ENCODE measurements around the gene LYPD8.
"Not testable (repeated sequence)": the region's sequence is repeated elsewhere in the genome, so short reads cannot be mapped to it uniquely, and the experiment has no call there.

LYPD8 gene

GRCh38 chr1:248793592-248793991 is 38.0 kb upstream of the LYPD8 start:
- no peak for TF ChIP-seq CTCF (IDR thresholded peaks at IDR 0.05)
- peaks cover 0 to 15% (median 10%) of the 10 kb centered on the region in 3 donors for H3K9me3 ChIP-seq
- H3K27ac ChIP-seq, result no peak overlapping the region
- intact Hi-C loops (cut with DNase I; ENCODE audit: low total_unique reads), result no loop called here
- DNase-seq, result no peak
- H3K4me1 ChIP-seq, result no peaks in the 10 kb centered on the region
- no peaks in the 10 kb centered on the region for H3K36me3 ChIP-seq
- H3K4me3 ChIP-seq, result no peak overlapping the region
- H3K27me3 ChIP-seq, result no peaks in the 10 kb centered on the region

GRCh38 chr1:248792342-248792741 is 36.8 kb upstream of the LYPD8 start:
- Histone ChIP-seq H3K36me3 (no peaks in the 10 kb centered on the region), H3K27me3 (no peaks in the 10 kb centered on the region), H3K4me3 (no peak overlapping the region), H3K4me1 (no peaks in the 10 kb centered on the region), H3K27ac (no peak overlapping the region), H3K9me3 (peaks cover 0 to 15% (median 10%) of the 10 kb centered on the region in 3 donors)
- intact Hi-C loops (cut with DNase I; ENCODE audit: low total_unique reads), result no loop called here
- TF ChIP-seq CTCF (IDR thresholded peaks at IDR 0.05), result no peak
- DNase-seq, result no peak

GRCh38 chr1:248791010-248791409 is 35.5 kb upstream of the LYPD8 start:
- Histone ChIP-seq H3K9me3 (peaks cover 0 to 15% (median 8%) of the 10 kb centered on the region in 3 donors), H3K27ac (no peak overlapping the region), H3K4me3 (no peak overlapping the region), H3K27me3 (no peaks in the 10 kb centered on the region), H3K36me3 (no peaks in the 10 kb centered on the region), H3K4me1 (no peaks in the 10 kb centered on the region)
- DNase-seq, result no peak
- intact Hi-C loops (cut with DNase I; ENCODE audit: low total_unique reads), result no loop called here
- TF ChIP-seq CTCF (IDR thresholded peaks at IDR 0.05), result no peak

- intact Hi-C loops (cut with DNase I; ENCODE audit: low total_unique reads), result no loop called here
These were observed 34.9 kb upstream of the LYPD8 start for GRCh38 chr1:248790456-248790855.

GRCh38 chr1:248789337-248789736 is 33.8 kb upstream of the LYPD8 start:
- H3K4me3 ChIP-seq; H3K27me3 ChIP-seq; H3K4me1 ChIP-seq; H3K36me3 ChIP-seq; DNase-seq; H3K27ac ChIP-seq; intact Hi-C loops (cut with DNase I; ENCODE audit: low total_unique reads); H3K9me3 ChIP-seq: not testable (repeated sequence)

More at GRCh38 chr1:248790456-248790855, 34.9 kb upstream of the LYPD8 start:
- Histone ChIP-seq H3K36me3 (no peaks in the 10 kb centered on the region), H3K4me3 (no peak overlapping the region), H3K9me3 (peaks cover 0 to 11% (median 3%) of the 10 kb centered on the region in 3 donors), H3K27me3 (no peaks in the 10 kb centered on the region), H3K27ac (no peak overlapping the region), H3K4me1 (no peaks in the 10 kb centered on the region)
- DNase-seq, result no peak
- TF ChIP-seq CTCF (IDR thresholded peaks at IDR 0.05), result no peak

GRCh38 chr1:248788327-248788726 is 32.8 kb upstream of the LYPD8 start:
- intact Hi-C loops (cut with DNase I; ENCODE audit: low total_unique reads), result no loop called here
- no peak overlapping the region for H3K4me3 ChIP-seq
- TF ChIP-seq CTCF (IDR thresholded peaks at IDR 0.05), result no peak
- no peaks in the 10 kb centered on the region for H3K36me3 ChIP-seq
- no peak overlapping the region for H3K27ac ChIP-seq
- no peaks in the 10 kb centered on the region for H3K4me1 ChIP-seq
- no peaks in the 10 kb centered on the region for H3K9me3 ChIP-seq
- H3K27me3 ChIP-seq, result no peaks in the 10 kb centered on the region
- no peak for DNase-seq

Measured in tibial artery (tissue), 4 donors.